Kidney glomerular epithelial cell (primary cell): ENCODE data around the gene MERTK.

Experiments used
- DNase-seq: peaks from one replicate; lab custom pipeline; 2025; lab: John Stamatoyannopoulos, UW

Gene MERTK

DNA sequence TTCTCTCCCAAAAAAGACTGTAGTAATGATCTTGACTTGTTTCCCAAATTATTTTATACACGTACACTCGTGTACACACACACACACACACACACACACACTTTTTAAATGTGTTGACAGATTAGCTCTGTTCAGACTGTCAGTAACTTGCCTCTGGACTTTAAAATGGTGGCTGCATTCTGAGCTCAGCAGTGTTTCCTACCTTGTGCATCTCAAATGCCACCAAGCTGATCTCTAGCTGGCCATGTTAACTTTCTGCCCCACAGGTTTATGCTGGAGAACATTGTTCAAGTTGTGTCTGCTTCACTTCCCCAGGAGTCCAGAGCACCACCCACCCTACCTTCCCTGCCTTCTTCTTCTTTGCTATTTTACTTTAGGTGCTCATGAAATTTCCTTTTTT lies 83.3 kb downstream of the MERTK start:
- no peak for DNase-seq

DNA sequence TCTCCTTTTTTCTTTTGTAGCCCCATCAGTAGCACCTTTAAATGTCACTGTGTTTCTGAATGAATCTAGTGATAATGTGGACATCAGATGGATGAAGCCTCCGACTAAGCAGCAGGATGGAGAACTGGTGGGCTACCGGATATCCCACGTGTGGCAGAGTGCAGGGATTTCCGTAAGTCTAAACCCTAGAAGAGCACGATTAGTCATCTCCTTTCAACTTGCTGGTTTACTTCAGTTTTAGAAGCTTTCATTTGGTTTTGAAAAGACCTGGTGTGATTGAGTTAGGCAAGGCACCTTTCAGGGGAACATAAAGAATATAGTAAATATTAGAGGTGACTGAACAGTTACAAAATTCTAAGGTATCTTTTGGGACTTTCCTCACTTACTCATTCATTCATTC lies 84.4 kb downstream of the MERTK start:
- no peak for DNase-seq

DNA sequence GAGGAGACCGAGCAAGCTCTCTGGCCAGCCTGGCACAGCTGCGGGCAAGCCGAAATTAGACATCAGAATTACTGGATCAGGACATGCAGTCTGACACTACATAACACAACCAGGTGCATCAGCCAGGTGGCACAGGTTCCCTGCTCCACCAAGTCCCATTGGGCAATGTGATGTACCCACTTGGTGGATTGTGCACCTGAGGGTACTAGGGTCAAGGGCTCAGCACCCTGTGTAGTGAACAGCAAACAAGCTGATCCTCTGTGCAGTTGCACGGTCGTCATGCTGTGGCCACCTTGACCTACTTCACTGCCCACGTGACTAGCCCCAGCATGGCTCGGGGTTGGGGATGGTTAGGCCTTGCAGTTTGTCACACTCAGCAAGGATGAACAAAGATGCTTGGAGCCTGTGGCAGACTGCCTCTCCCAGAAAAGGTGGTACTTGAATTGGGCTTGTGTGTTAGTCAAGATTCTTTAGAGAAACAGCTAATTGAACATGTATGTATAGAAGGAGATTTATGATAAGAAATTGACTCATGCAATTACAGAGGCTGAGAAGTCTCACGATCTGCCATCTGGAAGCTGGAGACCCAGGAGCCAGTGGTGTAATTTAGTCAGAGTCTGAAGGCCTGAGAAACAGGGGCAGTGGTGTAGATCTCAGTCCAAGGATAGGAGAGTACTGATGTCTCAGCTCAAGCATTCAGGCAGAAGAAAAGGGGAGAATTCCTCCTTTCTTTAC lies 85.2 kb downstream of the MERTK start:
- DNase-seq = no peak

DNA sequence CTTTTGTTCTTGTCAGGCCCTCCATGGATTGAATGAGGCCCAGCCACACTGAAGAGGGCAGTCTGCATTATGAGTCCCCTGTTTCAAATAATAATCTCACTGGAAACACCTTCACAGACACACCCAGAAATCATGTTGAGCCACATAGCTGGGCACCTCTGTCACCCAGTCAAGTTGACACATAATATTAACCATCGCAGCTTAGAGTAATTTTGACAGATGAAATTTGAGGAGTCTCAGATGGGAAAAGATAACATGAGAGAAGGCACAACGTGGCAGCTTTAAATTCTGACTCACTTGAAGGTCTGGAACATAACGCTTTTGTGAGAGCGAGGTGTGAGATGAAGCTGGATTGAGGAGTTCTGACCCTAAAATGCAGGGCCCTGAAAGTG lies 85.8 kb downstream of the MERTK start:
- DNase-seq = no peak

DNA sequence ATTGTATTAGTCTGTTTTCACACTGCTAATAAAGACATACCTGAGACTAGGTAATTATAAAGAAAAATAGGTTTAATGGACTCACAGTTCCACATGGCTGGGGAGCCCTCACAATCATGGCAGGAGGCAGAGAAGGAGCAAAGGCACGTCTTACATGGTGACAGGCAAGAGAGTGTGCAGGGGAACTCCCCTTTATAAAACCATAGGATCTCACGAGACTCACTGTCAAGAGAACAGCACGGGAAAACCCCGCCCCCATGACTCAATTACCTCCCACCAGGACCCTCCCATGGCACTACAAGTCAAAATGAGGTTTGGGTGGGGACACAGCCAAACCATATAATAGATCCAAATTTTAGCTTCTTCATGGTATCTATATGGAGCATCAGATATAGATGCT lies 87.1 kb downstream of the MERTK start:
- no peak for DNase-seq

DNA sequence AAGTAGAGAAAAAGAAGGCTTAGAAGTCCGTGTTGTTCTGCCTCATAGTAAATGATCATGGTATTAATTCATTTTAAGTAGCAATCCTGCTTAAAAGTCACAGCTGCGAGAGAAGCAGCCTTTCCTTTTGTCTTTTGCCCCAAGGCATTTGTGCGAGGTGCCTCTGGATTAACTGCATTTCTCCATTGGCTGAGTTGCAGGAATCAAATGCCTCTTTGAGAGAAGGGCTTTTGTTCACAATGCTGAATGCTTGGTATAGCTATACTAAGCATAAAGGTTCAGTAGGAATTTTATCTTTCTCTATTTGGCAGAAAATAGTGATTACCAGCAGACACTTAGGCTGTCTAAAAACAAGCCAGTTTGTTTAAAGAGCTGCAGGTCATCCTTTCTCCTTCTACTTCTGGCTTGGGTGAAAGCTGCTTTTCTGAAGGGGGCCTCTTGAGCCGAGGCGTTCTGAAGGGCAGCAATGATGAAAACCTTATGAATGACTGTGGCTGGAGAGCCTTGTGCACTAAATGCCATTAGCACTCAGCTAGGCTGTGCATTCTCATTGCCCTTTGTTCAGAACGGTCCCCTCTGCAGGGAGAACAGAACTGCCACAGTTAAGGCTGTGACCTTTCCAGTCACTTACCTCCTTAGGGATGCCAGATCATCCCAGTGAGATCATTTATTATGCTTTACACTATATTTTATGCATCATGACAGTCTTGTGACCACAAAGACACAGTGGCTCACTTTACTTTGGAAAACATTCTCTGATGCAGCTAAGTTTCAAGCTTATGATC lies 87.9 kb downstream of the MERTK start:
- peak; percentile 56 for DNase-seq

DNA sequence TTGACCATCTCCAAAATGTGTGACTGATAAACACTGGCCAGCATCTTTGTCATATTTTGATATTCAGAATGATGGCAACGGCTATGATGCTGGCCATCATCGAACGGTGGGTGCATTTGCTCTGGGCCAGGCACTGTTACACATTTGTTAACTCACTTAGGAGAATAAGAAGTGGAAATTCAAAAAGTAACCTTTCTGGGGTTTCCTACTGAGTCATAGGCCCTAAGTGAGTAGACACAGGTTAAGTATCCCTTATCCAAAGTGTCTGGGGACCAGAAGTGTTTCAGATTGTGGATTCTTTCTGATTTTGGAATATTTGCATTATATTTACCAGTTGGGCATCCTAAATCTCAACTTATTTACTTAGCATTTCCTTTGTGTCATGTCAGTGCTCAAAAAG lies 92.0 kb downstream of the MERTK start:
- DNase-seq = no peak

DNA sequence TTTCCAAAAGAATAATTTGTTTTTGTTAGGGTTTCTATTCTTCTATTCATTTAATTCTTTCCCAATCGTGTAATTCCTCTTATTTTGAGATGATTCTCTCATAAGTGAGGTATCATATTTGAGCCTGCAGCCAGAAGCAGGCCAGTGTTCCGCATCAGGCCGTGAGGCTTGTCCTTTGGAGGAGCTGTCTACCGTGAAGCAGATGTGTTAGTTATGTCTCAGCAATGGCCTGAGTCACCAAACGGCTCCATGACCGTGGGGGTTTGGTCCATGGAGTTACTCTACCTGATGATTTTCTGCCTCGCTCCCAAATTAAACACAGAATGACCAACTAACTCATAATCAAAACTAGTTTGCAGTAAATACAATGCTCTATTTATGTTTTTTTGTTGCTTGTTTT lies 92.4 kb downstream of the MERTK start:
- DNase-seq = peak; percentile 40

DNA sequence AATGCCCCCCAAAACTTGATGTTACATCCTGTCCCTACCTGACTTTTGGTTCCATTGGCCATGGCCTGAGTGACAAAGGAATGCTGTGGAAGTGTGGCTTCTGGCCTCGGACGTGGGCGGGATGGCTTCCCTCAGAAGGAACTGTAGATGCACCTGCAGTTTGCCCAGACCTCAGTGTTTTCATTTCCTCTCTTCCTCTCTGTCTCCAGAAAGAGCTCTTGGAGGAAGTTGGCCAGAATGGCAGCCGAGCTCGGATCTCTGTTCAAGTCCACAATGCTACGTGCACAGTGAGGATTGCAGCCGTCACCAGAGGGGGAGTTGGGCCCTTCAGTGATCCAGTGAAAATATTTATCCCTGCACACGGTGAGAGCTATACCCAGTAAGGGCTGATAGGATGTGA lies 95.6 kb downstream of the MERTK start:
- DNase-seq = no peak

DNA sequence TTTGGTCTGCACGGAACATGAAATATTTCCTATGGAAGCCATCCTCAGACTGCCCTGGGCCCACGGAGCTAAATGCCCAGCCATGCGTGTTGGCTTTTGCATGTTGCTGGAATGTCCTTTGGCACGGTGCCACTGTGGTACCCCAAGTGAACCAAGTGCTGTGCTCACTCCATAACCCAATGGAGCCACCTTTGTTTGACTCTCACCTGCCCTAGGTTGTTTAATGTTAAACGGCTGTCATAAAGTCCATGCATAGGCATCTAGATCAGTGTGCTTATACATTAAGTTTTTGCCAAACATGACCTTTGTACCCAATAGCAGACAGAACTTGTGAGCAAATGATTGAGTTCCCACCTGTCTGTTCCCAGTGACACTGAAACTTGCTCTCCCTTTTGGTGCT lies 96.7 kb downstream of the MERTK start:
- no peak for DNase-seq

DNA sequence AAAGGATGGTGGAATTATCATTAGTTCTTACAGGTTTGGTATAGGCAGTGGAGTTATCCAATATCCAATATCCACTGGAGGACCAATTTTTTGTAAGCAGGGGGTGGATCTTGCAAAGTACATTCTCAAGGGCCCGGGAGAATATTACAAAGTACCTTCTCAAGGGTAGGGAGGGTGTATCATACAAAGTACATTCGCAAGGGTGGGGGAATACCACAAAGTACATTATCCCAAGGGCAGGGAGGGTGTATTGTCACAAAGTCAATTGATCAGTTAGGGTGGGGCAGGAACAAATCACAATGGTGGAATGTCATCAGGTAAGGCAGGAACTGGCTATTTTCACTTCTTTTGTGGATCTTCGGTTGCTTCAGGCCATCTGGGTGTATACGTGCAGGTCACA lies 101.4 kb downstream of the MERTK start:
- no peak for DNase-seq

DNA sequence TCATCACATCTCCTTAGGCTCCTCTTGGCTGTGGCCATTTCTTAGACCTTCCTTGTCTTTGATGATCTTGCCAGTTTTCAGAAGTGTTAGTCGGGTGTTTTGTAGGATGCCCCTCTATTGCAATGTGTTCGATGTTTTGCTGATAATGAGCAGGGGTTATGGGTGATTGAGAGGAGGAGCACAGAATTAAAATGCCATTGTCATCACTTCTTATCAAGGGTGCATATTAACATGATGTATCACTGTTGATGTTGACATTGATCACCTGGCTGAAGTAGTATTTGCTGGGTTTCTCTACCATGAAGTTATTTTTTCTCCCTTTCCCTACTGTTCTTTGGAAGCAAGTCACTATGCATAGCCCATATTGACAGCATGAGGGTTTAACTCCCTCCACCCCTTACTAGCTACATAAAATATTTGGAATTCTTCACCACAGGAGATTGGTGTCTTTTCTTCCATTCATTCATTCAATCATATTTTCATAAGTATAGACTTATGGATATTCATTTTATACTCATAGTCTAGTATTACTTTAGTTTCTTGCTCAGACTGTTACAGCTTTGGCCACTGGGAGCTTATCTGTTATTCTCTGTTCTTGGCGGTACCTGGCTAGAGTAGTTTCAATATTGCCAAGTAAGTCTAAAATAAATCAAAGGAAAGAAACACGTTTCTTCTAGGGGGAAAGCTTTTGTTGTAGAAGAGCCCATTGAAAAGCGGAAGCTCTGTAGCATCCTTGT lies 102.2 kb downstream of the MERTK start:
- DNase-seq = no peak

DNA sequence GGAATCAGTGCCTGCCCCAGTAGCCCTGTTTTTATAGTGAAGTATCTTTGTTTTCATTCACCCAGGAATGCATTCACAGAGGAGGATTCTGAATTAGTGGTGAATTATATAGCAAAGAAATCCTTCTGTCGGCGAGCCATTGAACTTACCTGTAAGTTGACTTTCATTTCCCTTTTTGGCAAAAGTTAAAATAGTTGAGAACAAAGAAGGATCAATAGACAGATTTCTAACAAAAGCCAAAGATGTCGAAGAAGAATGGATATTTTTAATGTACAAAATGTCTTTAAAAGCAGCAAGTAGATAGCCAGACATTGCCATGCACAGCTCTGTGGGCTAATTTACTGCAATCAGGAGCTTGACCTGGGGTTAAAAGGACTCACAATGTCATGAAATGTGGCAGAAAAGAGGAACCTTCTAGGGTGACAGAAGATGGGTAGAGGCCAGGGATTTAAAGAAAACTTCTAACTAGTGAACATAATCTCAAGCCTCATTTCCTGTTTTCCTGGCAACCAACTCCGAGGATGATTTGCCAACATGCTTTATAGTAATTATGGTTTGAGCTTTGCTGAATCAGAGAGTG lies 102.8 kb downstream of the MERTK start:
- no peak for DNase-seq

DNA sequence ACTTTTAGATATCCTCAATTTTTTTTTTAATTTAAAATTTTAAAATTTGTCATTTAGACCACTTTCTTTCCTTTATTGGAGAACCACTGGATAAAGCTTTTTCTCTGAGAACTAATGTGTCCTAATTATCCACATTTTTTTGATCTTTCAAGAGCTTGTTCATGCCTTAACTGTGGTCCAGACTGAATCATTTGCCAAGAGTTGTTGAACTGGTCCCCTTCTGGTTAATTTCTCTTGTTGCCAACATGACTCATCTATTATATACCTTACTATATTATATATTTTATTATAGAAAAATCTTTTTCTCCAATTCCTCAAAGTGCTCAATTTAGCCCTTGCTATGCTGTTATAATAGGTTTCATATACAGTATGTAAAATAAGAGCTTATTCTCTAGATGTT lies 103.5 kb downstream of the MERTK start:
- DNase-seq = no peak

DNA sequence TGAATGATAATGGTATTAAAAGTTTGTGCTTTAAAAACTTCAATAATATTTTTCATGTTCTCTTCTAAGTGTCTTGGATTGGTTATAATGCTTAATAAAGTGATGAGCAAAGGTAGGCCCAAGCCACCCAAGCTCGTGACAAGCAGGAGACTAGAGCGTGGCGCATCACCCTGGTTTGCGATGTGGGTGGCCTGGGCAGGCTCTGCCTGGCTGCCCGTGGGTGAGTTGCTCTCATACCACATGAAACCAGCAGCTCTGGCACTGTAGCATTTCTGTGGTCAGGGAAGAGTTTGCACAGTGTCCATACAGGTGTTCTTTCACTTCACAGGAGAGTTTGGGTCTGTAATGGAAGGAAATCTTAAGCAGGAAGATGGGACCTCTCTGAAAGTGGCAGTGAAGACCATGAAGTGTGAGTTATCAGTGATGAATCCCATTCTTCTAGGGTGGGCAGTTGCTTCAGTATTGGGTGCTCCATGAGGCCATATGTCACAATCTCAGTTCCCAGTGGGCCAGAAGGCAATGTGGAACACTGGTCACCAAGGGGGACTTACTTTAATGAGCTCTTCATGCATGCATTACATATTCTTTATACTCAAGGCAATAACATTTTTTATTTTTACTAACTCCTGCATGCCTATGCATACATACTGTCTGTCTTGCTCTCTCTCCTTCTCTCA lies 105.3 kb downstream of the MERTK start:
- no peak for DNase-seq

DNA sequence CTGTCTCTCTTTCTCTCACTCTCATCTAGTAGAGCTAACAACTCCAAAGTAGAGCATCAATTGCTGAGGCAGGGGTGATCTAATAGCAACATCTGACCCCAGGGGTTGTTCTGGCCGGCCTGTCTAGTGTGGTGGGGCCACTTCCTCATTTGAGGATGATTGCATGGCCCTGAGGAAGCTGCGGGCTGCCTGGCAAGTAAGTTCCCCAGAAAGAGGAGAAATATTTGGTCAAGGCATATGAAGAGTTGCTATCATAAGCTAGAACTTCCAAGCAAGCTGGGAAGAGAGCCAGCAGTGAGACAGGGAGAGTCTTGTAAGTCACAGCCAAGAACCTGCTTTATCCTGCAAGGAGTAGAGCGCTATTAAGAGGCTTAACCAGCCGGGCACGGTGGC lies 105.8 kb downstream of the MERTK start:
- DNase-seq = no peak

DNA sequence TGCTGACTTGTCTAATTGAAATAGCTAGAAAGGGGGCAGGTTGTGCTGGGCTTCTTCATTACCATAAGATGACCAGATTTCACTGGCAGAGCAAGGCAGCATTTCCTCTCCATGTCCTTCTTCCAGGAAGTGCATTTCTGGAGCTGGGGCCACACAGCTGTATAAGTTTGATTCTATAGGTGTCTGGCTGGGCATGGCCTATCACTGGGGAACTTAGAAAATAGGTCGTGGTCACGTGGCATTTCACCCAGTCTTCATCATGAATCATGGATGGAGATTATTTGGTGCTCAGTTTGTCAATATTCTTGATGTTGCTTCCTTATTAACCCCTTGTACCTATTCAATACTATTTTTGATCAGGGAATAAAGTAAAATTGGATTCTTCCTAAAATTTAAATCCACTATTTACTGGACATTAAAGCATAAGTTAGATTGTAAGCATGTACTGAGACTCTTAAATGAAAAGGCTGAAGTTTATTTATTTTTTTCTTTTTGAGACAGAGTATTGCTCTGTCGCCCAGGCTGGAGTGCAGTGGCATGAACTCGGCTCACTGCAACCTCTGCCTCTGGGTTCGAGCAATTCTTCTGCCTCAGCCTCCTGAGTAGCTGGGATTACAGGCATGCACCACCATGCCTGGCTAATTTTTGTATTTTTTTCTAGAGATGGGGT lies 107.1 kb downstream of the MERTK start:
- no peak for DNase-seq

DNA sequence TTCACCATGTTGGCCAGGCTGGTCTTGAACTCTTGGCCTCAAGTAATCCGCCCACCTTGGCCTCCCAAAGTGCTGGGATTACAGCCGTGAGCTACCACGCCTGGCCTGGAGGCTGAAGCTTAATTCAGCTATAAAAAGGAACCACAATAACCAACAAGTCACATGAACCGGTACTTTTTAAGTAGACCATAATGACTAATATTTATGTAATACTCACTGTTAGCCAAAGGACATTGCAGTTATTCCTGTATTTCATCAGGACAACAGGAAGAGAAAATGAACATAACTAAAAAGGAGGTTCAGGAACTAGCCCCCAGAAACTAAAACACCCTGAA lies 107.6 kb downstream of the MERTK start:
- DNase-seq = no peak

DNA sequence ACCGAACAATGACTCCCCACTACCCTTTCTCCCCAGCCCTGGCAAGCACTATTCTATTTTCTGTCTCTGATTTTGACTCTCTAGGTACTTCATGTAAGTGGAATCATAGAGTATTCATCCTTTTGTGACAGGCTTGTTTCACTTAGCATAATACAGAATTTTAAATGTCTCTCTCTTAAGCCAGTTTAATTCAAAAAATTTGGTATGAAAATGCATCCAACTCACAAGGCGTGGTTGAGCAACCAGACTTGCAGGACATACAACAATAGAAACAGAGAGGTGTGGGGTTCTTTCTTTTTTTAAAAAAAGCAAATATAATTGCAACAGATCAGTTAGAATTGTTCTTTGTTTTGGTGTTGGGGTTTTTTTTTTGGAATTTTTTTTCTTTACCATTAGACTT lies 109.1 kb downstream of the MERTK start:
- no peak for DNase-seq

DNA sequence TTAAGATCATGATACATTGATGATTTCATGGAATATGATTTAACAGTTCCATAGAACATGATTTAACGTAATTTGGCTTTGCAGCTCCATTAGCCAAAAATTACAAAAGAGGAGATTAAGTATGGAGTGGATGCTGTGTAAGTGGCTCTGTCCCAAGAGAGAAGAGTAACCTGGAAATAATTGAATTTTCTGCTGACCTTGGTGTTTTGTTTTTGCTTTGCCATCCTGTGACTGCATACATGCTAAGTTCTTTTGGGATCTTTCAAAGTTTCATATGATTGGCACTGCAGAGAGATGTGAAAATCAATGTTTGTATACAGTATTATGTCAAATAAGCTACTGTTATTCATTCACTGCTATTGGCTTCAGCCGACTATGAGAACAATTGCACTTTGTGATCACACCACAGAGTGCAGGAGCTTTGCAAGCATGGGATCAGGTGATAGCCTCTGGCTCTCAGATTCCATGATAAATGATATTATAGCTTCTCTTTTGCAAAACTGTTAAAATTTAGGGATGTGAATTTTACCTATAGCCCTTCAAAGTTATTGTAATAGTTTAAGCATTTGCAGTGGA lies 110.6 kb downstream of the MERTK start:
- no peak for DNase-seq

DNA sequence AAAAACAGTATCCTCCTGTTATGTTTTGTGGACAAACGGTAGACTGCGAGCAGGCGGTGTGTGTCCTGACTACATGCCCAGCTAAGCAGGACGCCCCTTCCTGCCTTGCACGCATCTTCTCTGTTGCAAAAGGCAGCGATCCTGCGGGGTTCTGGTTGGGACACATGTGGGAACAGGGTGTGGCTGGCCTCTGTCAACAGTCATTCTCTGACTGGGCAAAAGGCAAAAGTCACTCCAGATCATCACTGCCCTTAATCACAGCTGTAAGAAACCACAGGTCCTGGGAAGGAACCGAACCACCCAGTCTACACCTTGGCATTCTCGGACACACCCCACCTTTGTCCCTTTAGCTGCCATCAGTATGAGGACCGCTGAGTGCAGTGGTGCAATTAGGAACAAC lies 112.3 kb downstream of the MERTK start:
- DNase-seq = no peak
